ENCODE data around the gene HDGFL2.

HDGFL2 gene

GRCh38 chr19:4471403-4472173, 509 bp upstream of the HDGFL2 start:
- peak; percentile 100 for DNase-seq

GRCh38 chr19:4473011-4473762, 1.1 kb downstream of the HDGFL2 start:
- DNase-seq = no peak

GRCh38 chr19:4473763-4474513, 1.8 kb downstream of the HDGFL2 start:
- DNase-seq = no peak

- no peak for DNase-seq
Observed at GRCh38 chr19:4474514-4475022, 2.5 kb downstream of the HDGFL2 start.

GRCh38 chr19:4477034-4477801, 5.1 kb downstream of the HDGFL2 start:
- no peak for DNase-seq

- DNase-seq = no peak
Observed at GRCh38 chr19:4482721-4483364, 10.7 kb downstream of the HDGFL2 start.

- no peak for DNase-seq
Observed at GRCh38 chr19:4483385-4483784, 11.3 kb downstream of the HDGFL2 start.

- no peak for DNase-seq
Observed at GRCh38 chr19:4487572-4487971, 15.5 kb downstream of the HDGFL2 start.

- no peak for DNase-seq
Observed at GRCh38 chr19:4488496-4488895, 16.4 kb downstream of the HDGFL2 start.

- no peak for DNase-seq
Observed at GRCh38 chr19:4491446-4491845, 19.3 kb downstream of the HDGFL2 start.

- no peak for DNase-seq
Observed at GRCh38 chr19:4492337-4493103, 20.4 kb downstream of the HDGFL2 start.

- DNase-seq = no peak
Observed at GRCh38 chr19:4493104-4493928, 21.2 kb downstream of the HDGFL2 start.

GRCh38 chr19:4493929-4494690, 22.0 kb downstream of the HDGFL2 start:
- no peak for DNase-seq

- no peak for DNase-seq
Observed at GRCh38 chr19:4494691-4495064, 22.6 kb downstream of the HDGFL2 start.

GRCh38 chr19:4495471-4495870, 23.4 kb downstream of the HDGFL2 start:
- DNase-seq = no peak

GRCh38 chr19:4496304-4496703, 24.2 kb downstream of the HDGFL2 start:
- no peak for DNase-seq

- no peak for DNase-seq
Observed at GRCh38 chr19:4497770-4498389, 25.8 kb downstream of the HDGFL2 start.

GRCh38 chr19:4498694-4499093, 26.6 kb downstream of the HDGFL2 start:
- no peak for DNase-seq

- no peak for DNase-seq
Observed at GRCh38 chr19:4499318-4499717, 27.2 kb downstream of the HDGFL2 start.
